ENCODE data around the gene TBC1D4.

TBC1D4 gene

GRCh38 chr13:75236774-75237173, 245.2 kb downstream of the TBC1D4 start:
- POLR2A ChIA-PET: no interaction called here
- no peak for DNase-seq (ENCODE audit: low read depth, low spot score)
- TF ChIP-seq CTCF (IDR thresholded peaks at IDR 0.05; ENCODE audit: insufficient read depth, low read length, missing control alignments): no peak

More at GRCh38 chr13:75236774-75237173, 245.2 kb downstream of the TBC1D4 start:
- no peak overlapping the region for H3K4me3 ChIP-seq (ENCODE audit: low read depth, low read length)
- CTCF ChIA-PET: no interaction called here
